ENCODE data around the gene TCTA.

Gene TCTA

DNA sequence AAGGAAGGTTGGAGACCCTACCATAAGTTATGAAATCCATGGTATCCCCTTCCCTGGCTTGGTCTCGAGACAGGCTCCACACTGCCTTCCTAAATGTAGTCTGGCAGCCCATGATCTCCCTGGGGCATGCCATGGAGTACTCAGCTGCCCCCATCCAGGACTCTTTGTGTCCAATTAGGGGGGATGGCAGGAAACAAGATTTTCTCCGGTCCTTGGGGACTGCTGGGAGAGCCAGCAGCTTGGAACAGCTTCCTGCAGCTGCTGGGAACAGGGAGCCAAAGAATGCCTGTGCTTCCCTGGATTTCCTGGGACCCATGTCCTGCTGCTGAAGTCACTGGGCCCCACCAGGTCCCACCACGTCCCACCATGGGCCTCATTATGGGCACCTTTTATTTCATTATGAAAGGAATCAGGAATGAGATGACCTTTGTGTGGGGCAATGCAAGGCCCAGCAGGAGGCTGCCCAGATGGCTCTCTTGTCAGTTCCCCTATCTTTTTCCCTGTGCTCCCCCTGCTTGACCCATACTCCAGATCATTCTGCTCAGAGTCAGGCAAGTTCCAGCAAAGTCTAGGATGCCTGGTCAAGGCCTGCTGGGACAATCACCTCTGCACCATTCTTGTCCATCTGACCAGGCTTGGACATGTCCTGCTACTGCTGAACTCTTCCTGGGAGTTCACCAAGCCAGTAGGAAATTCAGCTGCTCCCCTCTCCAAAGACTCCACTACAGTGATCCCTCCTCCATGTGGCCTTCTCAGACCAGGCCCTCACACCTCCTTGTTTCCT, 42.9 kb downstream of the TCTA start:
- no peak for TF ChIP-seq MYC (IDR thresholded peaks at IDR 0.05; ENCODE audit: low read depth, low read length)
- DNase-seq (ENCODE audit: low read depth) = no peak
- no peak overlapping the region for H3K4me3 ChIP-seq (ENCODE audit: low read depth, low read length)

DNA sequence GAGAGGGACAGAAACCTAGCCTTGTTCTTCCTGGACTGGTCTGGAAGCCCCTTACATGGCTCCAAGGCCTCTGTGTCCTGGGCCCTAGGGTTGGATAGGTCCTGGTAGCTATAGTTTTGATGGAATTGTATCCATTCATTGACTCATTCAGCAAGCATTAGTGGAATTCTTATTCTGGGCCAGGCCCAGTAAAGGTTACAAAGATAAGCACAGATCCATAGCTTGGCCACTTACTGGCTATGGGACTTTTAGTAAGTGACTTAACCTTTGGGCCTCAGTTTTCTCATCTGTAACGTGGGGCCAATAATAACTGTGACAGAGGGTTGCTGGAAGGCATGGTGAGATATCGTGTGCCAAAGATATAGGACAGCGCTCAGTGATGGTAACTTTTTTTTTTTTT, 44.2 kb downstream of the TCTA start:
- DNase-seq (ENCODE audit: low read depth) = no peak
- no peak overlapping the region for H3K4me3 ChIP-seq (ENCODE audit: low read depth, low read length)
- TF ChIP-seq POLR2A (IDR thresholded peaks at IDR 0.05; ENCODE audit: extremely low read depth, insufficient read length) (no peak), MYC (IDR thresholded peaks at IDR 0.05; ENCODE audit: low read depth, low read length) (no peak)
- TF ChIP-seq, protein P1, sequence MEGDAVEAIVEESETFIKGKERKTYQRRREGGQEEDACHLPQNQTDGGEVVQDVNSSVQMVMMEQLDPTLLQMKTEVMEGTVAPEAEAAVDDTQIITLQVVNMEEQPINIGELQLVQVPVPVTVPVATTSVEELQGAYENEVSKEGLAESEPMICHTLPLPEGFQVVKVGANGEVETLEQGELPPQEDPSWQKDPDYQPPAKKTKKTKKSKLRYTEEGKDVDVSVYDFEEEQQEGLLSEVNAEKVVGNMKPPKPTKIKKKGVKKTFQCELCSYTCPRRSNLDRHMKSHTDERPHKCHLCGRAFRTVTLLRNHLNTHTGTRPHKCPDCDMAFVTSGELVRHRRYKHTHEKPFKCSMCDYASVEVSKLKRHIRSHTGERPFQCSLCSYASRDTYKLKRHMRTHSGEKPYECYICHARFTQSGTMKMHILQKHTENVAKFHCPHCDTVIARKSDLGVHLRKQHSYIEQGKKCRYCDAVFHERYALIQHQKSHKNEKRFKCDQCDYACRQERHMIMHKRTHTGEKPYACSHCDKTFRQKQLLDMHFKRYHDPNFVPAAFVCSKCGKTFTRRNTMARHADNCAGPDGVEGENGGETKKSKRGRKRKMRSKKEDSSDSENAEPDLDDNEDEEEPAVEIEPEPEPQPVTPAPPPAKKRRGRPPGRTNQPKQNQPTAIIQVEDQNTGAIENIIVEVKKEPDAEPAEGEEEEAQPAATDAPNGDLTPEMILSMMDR (IDR thresholded peaks at IDR 0.05; ENCODE audit: low read depth, low read length) = no peak
- TF ChIP-seq, protein P2, sequence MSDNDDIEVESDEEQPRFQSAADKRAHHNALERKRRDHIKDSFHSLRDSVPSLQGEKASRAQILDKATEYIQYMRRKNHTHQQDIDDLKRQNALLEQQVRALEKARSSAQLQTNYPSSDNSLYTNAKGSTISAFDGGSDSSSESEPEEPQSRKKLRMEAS (IDR thresholded peaks at IDR 0.05; ENCODE audit: low read depth, low read length) = no peak

DNA sequence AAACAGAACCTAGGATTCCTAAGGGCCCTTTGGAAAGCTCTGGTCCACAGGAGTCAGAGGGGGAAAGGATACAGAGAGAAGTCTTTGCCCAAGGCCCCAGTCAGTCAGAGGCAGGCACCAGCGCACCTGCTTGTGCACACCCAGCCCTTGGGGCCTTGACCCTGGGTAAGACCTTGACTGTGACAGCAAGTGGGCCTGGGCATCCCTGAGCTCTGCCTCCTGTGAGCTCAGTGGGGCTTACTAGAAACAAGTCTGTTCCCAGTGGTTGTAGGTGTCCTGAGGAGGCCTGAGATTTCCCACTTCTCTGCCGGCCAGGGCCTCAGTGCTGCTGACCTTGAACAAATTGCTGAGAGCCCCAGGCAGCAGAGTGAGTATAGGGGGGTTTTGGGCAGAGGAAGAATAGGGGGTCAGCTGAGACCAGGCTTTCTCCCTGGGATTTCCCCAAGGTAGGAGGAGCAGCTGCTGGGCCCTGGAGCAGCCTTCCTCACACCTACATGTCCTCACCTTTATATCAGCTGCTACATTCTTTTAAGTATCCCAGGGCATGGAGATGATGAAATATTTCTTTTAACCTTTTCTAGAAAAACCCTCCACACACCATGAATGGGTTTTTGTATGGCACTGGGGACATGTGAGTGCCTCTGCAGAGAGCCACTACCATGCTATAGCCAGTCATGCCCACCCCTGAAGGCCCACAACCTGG, 48.1 kb downstream of the TCTA start:
- DNase-seq (ENCODE audit: low read depth) = no peak
- TF ChIP-seq, protein P1 (IDR thresholded peaks at IDR 0.05; ENCODE audit: low read depth, low read length) = no peak
- H3K4me3 ChIP-seq (ENCODE audit: low read depth, low read length) = no peak overlapping the region

DNA sequence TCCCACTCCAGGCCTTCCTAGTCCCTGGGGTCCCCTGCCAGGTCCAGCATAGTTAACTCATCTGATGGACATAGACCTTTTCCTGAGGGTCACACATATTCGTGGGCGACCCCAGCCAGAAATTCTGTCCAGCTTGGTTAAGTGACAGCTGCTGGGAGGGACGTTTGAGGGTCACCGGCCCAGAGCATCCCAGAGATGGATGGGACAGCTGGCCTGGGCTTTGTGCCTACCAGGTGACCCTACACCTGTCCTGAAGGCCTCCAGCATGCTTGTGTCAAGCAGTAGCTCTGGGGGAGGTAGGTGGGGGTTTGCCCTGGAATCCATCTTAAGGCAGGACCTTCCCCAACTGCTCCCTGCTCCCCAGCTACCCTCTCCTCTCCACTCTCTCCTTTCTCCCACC, 48.7 kb downstream of the TCTA start:
- no peak for DNase-seq (ENCODE audit: low read depth)
- TF ChIP-seq, protein P1 (IDR thresholded peaks at IDR 0.05; ENCODE audit: low read depth, low read length) = no peak
- TF ChIP-seq, protein P2 (IDR thresholded peaks at IDR 0.05; ENCODE audit: low read depth, low read length) = no peak
- TF ChIP-seq POLR2A (IDR thresholded peaks at IDR 0.05; ENCODE audit: extremely low read depth, insufficient read length) (no peak), MYC (IDR thresholded peaks at IDR 0.05; ENCODE audit: low read depth, low read length) (no peak)
- no peak overlapping the region for H3K4me3 ChIP-seq (ENCODE audit: low read depth, low read length)

DNA sequence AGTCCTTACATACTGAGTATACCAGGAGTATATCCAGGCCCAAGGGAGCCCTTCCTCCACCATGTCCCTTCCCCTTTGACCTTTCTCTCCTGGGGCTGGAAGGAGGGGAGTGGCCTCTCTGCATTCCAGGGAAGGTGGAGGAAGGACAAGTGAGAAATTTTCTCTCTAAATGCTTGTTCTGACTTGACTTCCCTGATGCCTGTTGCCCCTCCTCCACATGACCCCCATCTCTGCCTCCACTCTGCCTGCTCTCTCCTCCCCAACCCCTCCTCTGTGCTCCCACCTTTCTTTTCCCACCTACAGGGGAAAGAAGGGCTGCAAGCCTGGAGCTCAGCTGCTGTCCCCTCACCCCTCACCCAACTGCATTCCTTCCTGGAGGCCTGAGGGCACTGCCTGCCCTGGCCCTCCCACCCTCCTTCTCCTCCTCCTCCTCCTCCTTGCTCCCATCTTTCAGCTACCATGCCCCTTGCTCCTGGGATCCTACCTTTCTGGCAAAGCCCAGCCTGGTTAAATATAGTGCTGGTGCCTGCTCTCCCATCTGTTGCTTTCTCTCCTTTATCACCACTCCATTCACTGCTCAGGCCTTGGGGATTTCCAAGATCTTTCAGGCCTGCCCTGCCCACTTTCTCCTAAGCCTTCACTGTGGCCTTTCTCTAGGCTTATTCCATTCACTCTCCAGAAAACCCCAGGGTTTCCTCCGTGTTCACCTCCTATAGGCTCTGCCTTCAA, 49.4 kb downstream of the TCTA start:
- no peak for DNase-seq (ENCODE audit: low read depth)
- TF ChIP-seq MYC (IDR thresholded peaks at IDR 0.05; ENCODE audit: low read depth, low read length) (no peak), POLR2A (IDR thresholded peaks at IDR 0.05; ENCODE audit: extremely low read depth, insufficient read length) (no peak)
- TF ChIP-seq, protein P2 (IDR thresholded peaks at IDR 0.05; ENCODE audit: low read depth, low read length) = no peak
- TF ChIP-seq, protein P1 (IDR thresholded peaks at IDR 0.05; ENCODE audit: low read depth, low read length) = no peak
- no peak overlapping the region for H3K4me3 ChIP-seq (ENCODE audit: low read depth, low read length)

DNA sequence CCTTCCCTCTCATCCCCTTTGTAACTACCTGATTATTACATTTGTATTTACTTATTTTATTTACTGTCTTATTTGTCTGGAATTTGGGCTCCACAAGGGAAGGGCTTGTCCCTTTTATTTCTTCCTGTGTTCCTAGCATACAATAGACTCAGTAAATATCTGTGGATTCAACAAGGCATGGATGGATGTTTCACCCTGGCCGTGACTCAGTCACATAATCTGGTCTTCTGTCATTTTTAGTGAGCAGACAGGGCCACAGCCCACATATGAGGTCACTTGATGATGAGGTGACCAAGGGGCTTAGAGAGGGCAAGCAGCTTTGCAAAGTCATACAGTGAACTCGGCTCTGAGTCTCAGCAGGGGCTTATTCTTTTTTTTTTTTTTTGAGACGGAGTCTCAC, 50.0 kb downstream of the TCTA start:
- no peak for DNase-seq (ENCODE audit: low read depth)
- H3K4me3 ChIP-seq (ENCODE audit: low read depth, low read length) = no peak overlapping the region
- TF ChIP-seq MYC (IDR thresholded peaks at IDR 0.05; ENCODE audit: low read depth, low read length) = no peak
- TF ChIP-seq, protein P2 (IDR thresholded peaks at IDR 0.05; ENCODE audit: low read depth, low read length) = no peak
- TF ChIP-seq, protein P1 (IDR thresholded peaks at IDR 0.05; ENCODE audit: low read depth, low read length) = no peak
- TF ChIP-seq POLR2A (IDR thresholded peaks at IDR 0.05; ENCODE audit: extremely low read depth, insufficient read length) = no peak

Data from NB4 (cell line).